IPS DF 19.7 (cell line): ENCODE results near the gene SPN.
"Not testable (repeated sequence)": the region's sequence is repeated elsewhere in the genome, so short reads cannot be mapped to it uniquely, and the experiment has no call there.

Experiments used
- DNase-seq: peaks from one replicate; pipeline ENCODE4 v3.0.0-alpha.2; 2013; ENCODE audit warnings: low read depth, low spot score

SPN gene

DNA sequence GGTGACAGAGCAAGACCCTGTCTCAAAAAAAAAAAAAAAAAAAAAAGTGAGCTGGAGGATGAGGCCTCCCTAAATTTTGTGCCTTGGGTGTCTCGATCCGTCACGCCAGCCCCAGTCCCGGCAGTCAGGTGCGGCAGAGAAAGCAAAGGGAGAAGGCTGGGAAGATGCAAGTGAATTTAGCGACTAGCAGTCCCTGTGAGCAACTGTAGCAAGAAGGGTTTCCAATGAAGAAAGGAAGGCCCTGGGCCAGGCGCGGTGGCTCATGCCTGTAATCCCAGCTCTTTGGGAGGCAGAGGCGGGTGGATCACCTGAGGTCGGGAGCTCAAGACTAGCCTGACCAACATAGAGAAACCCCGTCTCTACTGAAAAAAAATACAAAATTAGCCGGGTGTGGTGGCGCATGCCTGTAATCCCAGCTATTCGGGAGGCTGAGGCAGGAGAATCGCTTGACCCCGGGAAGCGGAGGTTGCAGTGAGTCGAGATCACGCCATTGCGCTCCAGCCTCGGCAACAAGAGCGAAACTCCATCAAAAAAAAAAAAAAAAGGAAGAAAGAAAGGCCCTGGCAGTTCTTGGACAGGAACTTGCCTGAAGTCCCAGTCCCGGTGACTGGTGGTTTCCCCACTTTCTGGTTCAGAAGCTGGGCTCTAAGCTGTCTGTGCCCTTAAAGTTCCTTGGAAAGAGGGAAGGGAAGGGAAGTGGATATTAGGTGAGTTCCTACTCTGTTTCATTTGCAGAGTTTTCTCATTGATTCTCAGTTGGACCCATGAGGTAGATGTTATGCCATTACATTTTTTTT is 14.1 kb downstream of the SPN start:
- DNase-seq = no peak

DNA sequence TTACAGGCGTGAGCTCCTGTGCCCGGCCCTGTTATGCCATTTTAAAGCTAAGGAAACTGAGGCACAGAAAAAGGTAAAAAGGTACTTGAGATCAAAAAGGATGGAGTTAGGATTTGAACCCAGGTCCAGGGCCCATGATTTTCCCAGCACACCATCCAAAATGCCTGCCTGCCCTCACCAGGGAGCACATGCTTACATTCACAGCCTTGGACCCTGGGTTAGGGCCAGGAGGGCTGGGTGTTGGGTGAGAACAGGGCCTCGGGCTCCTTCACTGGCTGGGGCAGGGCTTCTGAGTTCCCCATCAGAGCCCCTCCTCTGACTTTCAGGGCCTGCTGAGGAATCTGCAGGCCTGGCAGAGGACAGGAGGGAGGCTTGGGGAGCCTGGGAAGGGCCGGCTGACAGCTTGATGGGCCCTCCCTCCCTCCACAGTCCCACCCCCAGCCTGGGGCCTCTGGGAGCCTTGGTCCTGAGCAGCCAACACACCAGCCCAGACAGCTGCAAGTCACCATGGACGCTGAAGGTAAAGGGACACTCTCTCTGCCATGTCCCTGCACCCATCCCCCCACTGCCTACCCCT is 15.7 kb downstream of the SPN start, which contains the start of gene QPRT:
Gene QPRT (plus strand): TSS at position 490 of the 577 bp plus-strand sequence. CDS start 18 bp downstream, at position 508.
- DNase-seq = no peak

DNA sequence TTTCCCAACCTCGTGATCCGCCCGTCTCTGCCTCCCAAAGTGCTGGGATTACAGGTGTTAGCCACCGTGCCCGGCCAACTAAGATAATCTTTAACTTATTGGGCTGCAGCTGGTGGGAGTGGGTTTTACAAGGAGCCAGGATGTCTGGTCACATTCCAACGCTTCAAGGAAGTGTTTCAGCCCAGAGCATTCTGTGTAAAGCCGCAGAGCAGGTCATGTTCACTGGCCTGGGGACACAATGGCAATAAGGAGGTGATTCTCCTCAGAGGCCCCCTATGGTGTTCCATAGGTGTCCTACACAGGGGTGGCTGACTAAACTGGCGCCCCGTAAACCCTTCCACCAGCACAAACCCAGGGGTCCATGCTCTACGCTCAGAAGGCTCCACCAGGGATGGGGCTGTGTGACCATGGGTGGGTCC is 17.1 kb downstream of the SPN start:
- no peak for DNase-seq

DNA sequence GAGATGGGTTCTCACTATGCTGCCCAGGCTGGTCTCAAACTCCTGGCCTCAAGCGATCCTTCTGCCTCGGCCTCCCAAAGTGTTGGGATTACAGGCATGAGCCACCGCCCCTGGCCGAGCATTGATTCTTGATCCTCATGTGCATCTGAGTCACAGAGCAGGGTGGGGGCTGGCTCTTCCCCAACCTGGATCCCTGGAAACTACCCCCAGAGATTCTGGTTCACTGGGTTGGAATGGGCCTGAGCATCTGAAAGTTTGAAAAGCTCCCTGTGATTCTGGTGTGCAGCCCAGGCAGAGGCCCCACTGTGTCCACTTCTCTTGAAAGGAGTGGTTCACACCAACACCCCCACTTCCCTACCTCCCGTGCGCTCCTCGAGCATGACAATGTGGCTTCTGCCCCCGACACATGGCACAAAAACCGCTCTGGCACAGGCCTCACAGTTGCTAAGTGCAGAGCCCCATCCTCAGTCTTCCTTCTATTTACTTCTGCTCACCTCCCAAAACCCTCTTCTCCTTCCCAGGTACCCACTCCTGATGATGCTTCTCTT is 20.6 kb downstream of the SPN start:
- no peak for DNase-seq

DNA sequence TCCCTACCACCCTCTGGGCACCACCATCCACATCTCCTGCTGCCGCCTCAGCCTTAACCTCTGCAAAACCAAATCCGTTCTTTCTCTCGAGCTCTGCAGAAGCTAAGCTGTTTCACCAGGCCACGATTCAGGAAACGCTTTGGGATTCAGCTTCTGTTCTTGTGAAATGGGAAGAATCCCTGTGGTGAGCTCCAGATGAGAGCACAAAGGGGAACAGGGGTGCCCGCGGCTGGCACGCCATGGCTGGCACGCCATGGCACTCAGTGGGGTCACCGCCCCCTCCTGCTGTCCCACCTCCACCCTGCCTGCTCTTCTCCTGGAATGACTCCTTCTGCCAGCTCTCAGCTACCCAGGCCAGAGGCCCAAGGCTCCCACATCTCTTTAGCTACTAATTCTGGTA is 21.6 kb downstream of the SPN start:
- DNase-seq = no peak

DNA sequence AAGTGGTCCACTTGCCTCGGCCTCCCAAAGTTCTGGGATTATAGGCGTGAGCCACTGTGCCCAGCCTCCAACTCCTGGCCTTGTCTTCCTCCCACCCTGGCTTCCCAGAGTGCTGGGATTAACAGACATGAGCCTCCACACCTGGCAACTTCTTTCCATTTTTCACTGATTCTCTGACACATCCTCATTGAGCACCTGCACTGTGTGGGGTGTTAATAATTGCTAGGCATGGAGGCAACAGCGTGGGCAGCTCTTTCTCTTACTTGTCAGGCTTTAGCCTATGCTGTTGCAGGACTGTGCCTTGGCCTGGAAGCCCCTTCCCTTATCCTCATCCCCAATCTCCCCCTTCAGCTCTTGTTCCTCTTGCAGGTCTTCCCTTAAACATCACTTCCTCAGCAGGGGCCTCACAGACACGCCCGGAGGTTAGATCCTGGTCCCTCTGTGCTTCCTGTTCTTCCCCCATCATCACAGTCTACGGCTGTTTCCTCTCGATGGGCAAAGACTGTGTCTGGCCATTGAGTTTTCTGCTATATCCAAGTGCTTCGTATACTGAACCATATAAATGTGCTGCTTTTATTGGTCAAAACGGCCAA is 23.8 kb downstream of the SPN start:
- DNase-seq = no peak

DNA sequence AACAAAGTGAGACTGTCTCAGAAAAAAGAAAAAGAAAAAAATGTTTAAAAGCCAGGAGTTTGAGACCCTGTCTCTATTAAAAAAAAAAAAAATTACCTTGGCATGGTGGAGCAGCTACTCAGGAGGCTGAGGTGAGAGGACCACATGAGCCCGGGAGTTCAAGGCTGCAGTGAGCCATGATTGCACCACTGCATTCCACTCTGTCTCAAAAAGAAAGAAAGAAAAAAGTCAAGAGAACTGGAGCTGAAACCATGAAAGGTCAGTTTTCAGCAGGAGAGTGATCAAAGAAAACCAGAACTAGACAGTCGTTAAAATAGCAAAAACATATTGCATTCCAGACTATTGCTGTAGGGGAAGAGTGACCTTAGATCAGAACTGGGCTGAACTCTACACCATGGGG is 24.7 kb downstream of the SPN start:
- no peak for DNase-seq

DNA sequence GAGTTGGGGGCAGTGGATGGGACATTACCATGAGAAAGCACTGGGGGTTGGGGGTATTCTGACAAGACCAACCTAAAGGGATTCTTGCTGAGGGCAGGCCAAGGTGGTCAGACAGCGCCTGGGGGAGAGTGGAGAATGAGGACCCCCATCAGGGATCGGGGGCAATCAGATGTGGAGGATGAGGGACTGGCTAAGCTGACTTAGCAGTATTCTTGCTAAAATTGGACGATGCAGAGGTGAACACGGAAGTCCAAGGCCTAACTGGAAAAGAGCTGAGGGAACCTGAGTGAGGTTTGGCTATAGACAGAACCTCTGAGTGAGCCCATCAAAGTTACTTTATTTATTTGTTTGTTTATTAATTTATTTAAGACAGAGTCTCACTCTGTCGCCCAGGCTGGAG is 25.1 kb downstream of the SPN start:
- no peak for DNase-seq

DNA sequence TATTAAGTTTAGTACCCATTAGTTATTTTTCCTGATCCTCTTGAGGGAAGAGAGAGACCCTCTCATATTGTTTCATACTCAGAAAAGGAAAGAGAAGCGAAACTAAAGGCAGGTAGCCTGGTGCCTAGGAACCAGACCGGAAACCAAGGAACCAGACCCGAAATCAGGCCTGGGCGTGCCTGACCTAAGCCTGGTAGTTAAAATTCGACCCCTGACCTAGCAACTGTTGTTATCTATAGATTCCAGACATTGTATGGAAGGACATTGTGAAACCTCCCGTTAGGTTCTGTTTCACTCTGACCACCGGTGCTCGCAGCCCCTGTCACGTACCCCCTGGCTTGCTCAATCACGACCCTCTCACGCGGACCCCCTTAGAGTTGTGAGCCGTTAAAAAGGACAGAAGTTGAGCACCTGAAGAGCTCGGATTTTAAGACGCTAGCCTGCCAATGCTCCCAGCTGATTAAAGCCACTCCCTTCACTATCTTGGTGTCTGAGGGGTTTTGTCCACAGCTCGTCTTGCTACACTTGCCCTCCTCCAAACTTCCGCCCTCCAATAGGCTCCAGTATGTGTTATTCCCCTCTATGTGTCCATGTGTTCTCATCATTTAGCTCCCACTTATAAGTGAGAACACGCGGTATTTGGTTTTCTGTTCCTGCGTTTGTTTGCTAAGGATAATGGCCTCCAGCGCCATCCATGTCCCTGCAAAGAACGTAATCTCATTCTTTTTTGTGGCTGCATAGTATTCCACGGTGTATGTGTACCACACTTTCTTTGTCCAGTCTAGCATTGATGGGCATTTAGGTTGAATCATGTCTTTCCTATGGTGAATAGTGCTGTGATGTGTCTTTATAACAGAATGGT is 26.7 kb downstream of the SPN start:
- not testable (repeated sequence) for DNase-seq

DNA sequence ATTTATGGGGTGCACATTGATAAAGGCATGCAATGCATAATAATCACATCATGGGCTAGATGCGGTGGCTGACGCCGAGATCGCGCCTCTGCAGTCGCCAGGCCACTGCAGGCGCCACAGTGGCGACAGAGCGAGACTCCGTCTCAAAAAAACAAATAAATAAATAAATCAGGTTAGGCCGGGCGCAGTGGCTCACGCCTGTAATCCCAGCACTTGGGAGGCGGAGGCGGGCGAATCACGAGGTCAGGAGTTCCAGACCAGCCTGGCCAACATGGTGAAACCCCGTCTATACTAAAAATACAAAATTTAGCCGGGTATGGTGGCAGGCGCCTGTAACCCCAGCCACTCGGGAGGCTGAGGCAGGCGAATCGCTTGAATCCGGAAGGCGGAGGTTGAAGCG is 29.6 kb downstream of the SPN start:
- not testable (repeated sequence) for DNase-seq

DNA sequence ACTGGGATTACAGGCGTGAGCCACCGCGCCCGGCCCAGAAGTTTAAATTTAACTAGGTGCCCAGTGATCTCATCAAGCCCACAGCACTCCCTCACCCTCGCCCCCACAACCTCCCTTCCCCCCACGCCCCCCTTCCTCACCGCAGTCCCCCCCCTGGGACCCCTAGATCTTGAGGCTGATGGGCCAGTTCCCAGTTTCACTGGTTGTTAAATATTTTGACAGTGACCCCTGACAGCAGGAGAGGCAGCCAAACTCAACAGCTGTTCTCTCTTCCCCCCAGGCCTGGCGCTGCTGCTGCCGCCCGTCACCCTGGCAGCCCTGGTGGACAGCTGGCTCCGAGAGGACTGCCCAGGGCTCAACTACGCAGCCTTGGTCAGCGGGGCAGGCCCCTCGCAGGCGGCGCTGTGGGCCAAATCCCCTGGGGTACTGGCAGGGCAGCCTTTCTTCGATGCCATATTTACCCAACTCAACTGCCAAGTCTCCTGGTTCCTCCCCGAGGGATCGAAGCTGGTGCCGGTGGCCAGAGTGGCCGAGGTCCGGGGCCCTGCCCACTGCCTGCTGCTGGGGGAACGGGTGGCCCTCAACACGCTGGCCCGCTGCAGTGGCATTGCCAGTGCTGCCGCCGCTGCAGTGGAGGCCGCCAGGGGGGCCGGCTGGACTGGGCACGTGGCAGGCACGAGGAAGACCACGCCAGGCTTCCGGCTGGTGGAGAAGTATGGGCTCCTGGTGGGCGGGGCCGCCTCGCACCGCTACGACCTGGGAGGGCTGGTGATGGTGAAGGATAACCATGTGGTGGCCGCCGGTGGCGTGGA is 31.5 kb downstream of the SPN start:
- no peak for DNase-seq

DNA sequence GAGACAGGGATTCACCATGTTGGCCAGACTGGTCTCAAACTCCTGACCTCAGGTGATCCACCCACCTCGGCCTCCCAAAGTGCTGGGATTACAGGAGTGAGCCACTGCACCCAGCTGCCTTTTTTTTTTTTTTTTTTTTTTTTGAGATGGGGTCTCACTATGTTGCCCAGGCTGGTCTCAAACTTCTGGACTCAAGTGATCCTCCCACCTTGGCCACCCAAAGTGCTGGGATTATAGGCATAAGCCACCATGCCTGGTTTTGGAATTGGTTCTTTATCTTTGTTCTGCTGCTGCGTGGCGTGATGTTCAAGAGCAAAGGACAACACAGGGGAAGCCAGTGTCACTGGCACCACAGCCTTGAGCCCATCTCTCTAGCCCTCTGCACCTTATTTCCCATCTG is 32.6 kb downstream of the SPN start:
- not testable (repeated sequence) for DNase-seq

DNA sequence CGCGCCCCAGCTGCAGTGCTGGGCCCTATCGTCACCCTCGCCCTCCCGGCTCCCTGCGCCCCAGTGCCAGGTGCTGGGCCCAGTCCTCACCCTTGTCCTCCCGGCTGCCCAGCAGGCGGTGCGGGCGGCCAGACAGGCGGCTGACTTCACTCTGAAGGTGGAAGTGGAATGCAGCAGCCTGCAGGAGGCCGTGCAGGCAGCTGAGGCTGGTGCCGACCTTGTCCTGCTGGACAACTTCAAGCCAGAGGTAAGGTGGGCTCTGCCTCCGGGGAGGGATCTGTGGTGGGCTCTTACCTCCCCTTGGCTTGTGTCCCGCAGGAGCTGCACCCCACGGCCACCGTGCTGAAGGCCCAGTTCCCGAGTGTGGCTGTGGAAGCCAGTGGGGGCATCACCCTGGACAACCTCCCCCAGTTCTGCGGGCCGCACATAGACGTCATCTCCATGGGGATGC is 33.9 kb downstream of the SPN start:
- no peak for DNase-seq

DNA sequence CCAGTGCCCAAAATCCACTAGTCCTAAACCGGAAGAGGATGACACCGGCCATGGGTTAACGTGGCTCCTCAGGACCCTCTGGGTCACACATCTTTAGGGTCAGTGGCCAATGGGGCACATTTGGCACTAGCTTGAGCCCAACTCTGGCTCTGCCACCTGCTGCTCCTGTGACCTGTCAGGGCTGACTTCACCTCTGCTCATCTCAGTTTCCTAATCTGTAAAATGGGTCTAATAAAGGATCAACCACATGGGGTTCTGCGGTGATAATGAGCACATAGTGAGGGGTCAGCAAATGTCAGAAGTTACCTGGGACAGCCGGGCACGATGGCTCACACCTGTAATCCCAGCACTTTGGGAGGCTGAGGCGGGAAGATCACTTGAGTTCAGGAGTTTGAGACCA is 34.3 kb downstream of the SPN start:
- no peak for DNase-seq

DNA sequence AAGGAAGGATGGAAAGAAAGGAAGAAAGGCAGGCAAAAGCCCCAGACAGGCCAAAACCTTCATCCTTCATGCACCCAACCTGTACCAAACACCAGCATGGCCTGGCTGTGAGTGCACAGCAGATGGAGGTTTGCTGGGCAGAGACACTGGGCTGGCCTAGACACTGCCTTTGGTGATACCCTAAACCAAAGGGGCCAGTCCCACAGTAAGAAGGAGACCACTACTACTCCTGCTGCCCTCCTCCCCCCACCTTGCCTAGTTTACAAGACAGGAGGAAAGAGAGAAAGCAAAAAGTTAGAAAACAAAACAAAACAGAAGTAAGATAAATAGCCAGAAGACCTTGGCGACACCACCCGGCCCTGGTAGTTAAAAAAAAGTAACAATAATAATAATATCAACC is 35.0 kb downstream of the SPN start:
- DNase-seq = no peak

DNA sequence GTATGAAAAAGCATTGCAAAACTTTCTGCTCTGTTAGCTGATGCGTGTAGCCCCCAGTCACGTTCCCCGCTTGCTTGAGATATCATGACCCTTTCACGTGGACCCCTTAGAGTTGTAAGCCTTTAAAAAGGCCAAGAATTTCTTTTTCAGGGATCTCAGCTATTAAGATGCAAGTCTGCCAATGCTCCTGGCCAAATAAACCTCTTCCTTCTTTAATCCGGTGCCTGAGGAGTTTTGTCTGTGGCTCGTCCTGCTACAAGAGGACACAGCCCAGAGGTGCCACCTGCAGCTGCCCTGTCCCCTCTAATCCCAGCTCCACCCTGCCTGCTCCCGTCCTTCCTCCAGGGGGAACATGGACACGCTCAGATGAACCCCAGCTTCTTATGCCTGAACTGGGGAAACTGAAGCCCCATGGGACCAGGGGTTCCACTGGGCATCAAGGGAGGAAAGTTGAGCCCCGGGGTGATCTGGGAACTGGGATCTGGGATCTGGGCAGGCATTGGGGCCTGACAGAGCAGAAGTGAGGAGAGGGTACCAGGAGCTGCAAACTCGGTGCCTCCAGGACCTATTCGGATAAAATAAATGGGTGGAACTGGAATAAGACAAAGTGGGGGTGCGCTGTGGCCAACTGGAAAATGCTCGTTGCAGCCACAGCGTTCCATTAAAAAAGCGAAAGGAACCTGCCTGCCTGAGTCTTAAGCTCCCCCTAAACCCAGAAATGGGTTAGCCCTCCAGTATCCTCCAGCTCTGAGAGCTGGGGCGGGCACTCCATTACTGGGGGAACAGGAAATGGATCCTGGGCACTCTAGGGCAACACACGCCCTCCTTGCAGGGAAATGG is 35.7 kb downstream of the SPN start:
- DNase-seq = no peak

DNA sequence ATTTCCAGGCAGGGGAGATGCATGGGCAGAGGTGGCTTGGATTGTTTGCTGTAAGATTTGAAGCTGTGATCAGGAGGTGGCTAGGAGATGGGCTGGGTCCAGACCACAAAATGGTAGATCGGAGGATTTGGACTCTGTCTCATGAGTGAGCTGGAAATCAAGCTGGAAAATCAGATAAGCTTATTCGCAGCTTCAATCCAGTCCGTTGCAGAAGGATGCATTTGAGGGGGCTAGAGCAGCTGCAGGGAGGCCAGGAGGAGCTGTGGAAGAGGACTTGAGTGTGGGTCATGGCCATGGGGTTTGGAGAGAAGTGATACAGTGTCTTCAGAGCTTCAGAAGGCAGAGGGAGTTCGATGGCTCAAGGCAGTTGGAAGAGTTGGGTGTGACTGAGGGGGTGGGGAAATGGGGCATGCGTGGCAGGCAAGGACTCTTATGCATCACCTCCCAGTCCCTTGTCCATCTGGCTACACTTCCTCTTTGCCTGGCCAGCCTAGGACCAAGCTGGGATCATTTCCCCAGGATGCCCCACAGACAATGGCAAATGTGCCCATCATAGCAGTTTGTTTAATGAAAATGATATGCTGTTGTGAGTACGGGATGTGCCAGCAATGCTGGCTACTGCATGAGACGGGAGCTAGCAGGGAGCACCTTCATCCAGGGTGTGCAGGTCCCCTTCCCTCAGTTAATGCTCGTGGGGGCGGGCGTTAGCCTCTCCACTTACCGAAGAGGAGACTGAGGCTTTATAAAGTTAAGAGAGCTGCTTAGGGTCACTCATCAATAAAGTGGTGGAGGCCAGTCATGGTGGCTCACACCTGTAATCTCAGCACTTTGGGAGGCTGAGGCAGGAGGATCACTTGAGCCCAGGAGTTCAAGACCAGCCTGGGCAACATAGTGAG is 36.5 kb downstream of the SPN start:
- no peak for DNase-seq

DNA sequence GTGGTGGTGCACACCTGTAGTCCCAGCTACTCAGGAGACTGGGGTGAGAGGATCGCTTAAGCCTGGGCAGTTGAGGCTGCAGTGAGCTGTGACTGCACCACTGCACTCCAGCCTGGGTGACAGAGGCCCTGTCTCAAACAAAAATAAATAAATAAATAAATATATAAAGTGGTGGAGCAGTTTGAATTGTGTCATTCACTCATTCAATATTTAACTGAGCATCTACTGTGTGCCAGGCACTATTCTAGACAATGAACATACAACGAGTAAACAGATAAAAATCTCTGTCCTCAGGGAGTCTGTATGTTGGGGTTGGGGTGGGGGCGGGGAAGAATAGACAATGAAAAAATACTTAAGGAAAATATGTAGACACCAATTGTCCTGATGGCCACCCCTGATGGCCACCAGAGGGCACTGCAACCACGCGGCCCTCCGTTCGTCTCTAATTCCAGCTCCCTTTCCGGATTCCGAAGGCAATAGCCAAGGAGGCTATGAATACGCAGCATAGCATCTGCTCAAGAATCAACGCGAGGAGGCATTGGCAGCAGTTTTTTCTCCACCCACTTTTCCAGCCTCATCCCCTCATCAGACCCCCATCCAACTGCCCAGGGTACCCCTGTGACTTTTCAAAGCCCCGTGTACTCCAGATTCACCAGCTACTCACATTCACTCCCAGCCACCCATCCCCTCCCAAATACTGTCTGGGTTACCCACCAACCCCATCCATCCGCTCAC is 37.4 kb downstream of the SPN start:
- DNase-seq = no peak
